ENCODE results near the gene SPACA1.

SPACA1 gene

GRCh38 chr6:88020439-88020838 is 27.2 kb upstream of the SPACA1 start:
- Histone ChIP-seq H3K4me2 (no peak overlapping the region), H3K79me2 (ENCODE audit: insufficient read depth, low read depth) (no peaks in the 10 kb centered on the region), H3K9ac (no peak overlapping the region), H3K4me3 (IDR thresholded peaks at IDR 0.05; ENCODE audit: insufficient read depth, low read depth, low read length) (no peak overlapping the region), H2AFZ (ENCODE audit: low read depth) (no peak overlapping the region), H3K36me3 (ENCODE audit: insufficient read depth) (no peaks in the 10 kb centered on the region), H4K20me1 (ENCODE audit: insufficient read depth) (no peaks in the 10 kb centered on the region), H3K27me3 (ENCODE audit: insufficient read depth, low read depth) (no peaks in the 10 kb centered on the region), H3K27ac (no peak overlapping the region), H3K4me1 (ENCODE audit: low read depth, poor library complexity, severe bottlenecking) (no peaks in the 10 kb centered on the region)
- TF ChIP-seq, protein P1, sequence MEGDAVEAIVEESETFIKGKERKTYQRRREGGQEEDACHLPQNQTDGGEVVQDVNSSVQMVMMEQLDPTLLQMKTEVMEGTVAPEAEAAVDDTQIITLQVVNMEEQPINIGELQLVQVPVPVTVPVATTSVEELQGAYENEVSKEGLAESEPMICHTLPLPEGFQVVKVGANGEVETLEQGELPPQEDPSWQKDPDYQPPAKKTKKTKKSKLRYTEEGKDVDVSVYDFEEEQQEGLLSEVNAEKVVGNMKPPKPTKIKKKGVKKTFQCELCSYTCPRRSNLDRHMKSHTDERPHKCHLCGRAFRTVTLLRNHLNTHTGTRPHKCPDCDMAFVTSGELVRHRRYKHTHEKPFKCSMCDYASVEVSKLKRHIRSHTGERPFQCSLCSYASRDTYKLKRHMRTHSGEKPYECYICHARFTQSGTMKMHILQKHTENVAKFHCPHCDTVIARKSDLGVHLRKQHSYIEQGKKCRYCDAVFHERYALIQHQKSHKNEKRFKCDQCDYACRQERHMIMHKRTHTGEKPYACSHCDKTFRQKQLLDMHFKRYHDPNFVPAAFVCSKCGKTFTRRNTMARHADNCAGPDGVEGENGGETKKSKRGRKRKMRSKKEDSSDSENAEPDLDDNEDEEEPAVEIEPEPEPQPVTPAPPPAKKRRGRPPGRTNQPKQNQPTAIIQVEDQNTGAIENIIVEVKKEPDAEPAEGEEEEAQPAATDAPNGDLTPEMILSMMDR (conservative IDR thresholded peaks at IDR 0.05; ENCODE audit: low read depth, low read length) = no peak

DNA sequence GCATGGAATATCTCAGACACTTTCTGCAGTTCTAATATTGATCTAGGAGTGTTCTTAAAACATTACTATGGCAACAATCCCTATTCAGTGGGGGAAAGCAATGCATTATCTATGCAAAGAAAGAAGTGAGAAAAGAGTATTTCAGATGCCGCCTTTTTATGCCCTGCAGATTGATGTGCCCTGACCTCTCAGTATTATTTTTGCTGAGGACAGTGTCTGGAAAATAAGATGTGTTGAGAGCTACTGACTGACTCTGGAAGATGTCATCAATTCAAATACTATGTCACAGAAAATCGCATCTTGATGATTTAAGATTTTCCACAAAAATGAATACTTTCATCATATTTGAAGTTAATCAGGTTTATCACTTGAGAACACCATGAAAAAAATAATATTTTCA is 22.9 kb upstream of the SPACA1 start:
- H3K27ac ChIP-seq = no peak overlapping the region
- no peaks in the 10 kb centered on the region for H3K36me3 ChIP-seq (ENCODE audit: insufficient read depth)
- no peak overlapping the region for H3K4me3 ChIP-seq (IDR thresholded peaks at IDR 0.05; ENCODE audit: insufficient read depth, low read depth, low read length)
- H2AFZ ChIP-seq (ENCODE audit: low read depth) = no peak overlapping the region
- H3K9ac ChIP-seq = no peak overlapping the region
- TF ChIP-seq, protein P1 (conservative IDR thresholded peaks at IDR 0.05; ENCODE audit: low read depth, low read length) = no peak
- H3K4me1 ChIP-seq (ENCODE audit: low read depth, poor library complexity, severe bottlenecking) = no peaks in the 10 kb centered on the region
- no peaks in the 10 kb centered on the region for H3K79me2 ChIP-seq (ENCODE audit: insufficient read depth, low read depth)
- no peaks in the 10 kb centered on the region for H3K27me3 ChIP-seq (ENCODE audit: insufficient read depth, low read depth)
- no peaks in the 10 kb centered on the region for H4K20me1 ChIP-seq (ENCODE audit: insufficient read depth)
- no peak overlapping the region for H3K4me2 ChIP-seq

DNA sequence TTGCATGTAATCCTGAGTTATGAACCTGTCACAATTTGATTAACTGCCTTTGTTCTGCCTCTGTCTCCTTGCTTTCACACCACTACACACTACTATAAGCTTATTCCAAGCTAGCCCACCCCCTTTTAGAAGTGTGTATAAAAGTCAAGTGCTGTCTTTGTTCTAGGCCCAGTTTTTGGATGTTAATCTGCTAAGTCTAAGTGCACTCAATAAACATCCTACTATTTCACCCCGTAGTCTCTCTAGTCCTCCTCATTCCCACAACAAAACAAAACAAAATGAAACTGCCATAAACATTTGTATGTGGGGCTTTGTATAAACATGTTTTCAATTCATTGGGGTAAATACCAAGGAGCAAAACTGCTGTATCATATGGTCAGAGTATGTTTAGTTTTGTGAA is 16.1 kb upstream of the SPACA1 start:
- Histone ChIP-seq H3K79me2 (ENCODE audit: insufficient read depth, low read depth) (no peaks in the 10 kb centered on the region), H3K27me3 (ENCODE audit: insufficient read depth, low read depth) (no peaks in the 10 kb centered on the region), H3K27ac (no peak overlapping the region), H3K4me3 (IDR thresholded peaks at IDR 0.05; ENCODE audit: insufficient read depth, low read depth, low read length) (no peak overlapping the region), H3K4me1 (ENCODE audit: low read depth, poor library complexity, severe bottlenecking) (no peaks in the 10 kb centered on the region), H4K20me1 (ENCODE audit: insufficient read depth) (no peaks in the 10 kb centered on the region), H3K9ac (no peak overlapping the region), H2AFZ (ENCODE audit: low read depth) (no peak overlapping the region), H3K4me2 (no peak overlapping the region), H3K36me3 (ENCODE audit: insufficient read depth) (no peaks in the 10 kb centered on the region)
- TF ChIP-seq, protein P1 (conservative IDR thresholded peaks at IDR 0.05; ENCODE audit: low read depth, low read length) = no peak

GRCh38 chr6:88044530-88044929 is 3.1 kb upstream of the SPACA1 start:
- no peaks in the 10 kb centered on the region for H4K20me1 ChIP-seq (ENCODE audit: insufficient read depth)

More at GRCh38 chr6:88044530-88044929, 3.1 kb upstream of the SPACA1 start:
- Histone ChIP-seq H3K4me2 (no peak overlapping the region), H3K9ac (no peak overlapping the region), H3K4me1 (ENCODE audit: low read depth, poor library complexity, severe bottlenecking) (no peaks in the 10 kb centered on the region), H3K27ac (no peak overlapping the region), H3K79me2 (ENCODE audit: insufficient read depth, low read depth) (no peaks in the 10 kb centered on the region), H3K27me3 (ENCODE audit: insufficient read depth, low read depth) (no peaks in the 10 kb centered on the region), H3K36me3 (ENCODE audit: insufficient read depth) (no peaks in the 10 kb centered on the region), H3K4me3 (IDR thresholded peaks at IDR 0.05; ENCODE audit: insufficient read depth, low read depth, low read length) (no peak overlapping the region), H2AFZ (ENCODE audit: low read depth) (no peak overlapping the region)
- TF ChIP-seq, protein P1 (conservative IDR thresholded peaks at IDR 0.05; ENCODE audit: low read depth, low read length) = no peak
